ENCODE data around the gene LMO4.
A peak's percentile ranks its signal among the peaks of the same experiment; 100 is the strongest.

LMO4 gene

GRCh38 chr1:87299661-87300060 lies 29.0 kb upstream of the LMO4 start:
- Histone ChIP-seq H3K4me1 (ENCODE audit: control insufficient read depth, insufficient read depth, low read length, poor library complexity, severe bottlenecking) (no peaks in the 10 kb centered on the region), H3K27ac (ENCODE audit: insufficient read depth, low read length, poor library complexity, severe bottlenecking) (no peak overlapping the region), H3K36me3 (ENCODE audit: control insufficient read depth, insufficient read depth, low read length) (no peaks in the 10 kb centered on the region), H3K27me3 (replicated peaks; ENCODE audit: control insufficient read depth, insufficient read depth, low read length, poor library complexity, severe bottlenecking) (no peaks in the 10 kb centered on the region), H3K4me3 (ENCODE audit: insufficient read depth, low read depth, low read length, poor library complexity, severe bottlenecking) (no peak overlapping the region), H3K9me3 (ENCODE audit: control insufficient read depth, low read length) (no peaks in the 10 kb centered on the region)
- no peak for DNase-seq

- Histone ChIP-seq H3K27me3 (replicated peaks; ENCODE audit: control insufficient read depth, insufficient read depth, low read length, poor library complexity, severe bottlenecking) (no peaks in the 10 kb centered on the region), H3K27ac (ENCODE audit: insufficient read depth, low read length, poor library complexity, severe bottlenecking) (no peak overlapping the region), H3K4me1 (ENCODE audit: control insufficient read depth, insufficient read depth, low read length, poor library complexity, severe bottlenecking) (no peaks in the 10 kb centered on the region), H3K36me3 (ENCODE audit: control insufficient read depth, insufficient read depth, low read length) (no peaks in the 10 kb centered on the region), H3K9me3 (ENCODE audit: control insufficient read depth, low read length) (no peaks in the 10 kb centered on the region), H3K4me3 (ENCODE audit: insufficient read depth, low read depth, low read length, poor library complexity, severe bottlenecking) (no peak overlapping the region)
- no peak for DNase-seq
Observed at GRCh38 chr1:87300628-87301027, 28.1 kb upstream of the LMO4 start.

- no peaks in the 10 kb centered on the region for H3K27me3 ChIP-seq (replicated peaks; ENCODE audit: control insufficient read depth, insufficient read depth, low read length, poor library complexity, severe bottlenecking)
Observed at GRCh38 chr1:87305151-87305550, 23.5 kb upstream of the LMO4 start.

GRCh38 chr1:87305762-87306161 lies 22.9 kb upstream of the LMO4 start:
- Histone ChIP-seq H3K27me3 (replicated peaks; ENCODE audit: control insufficient read depth, insufficient read depth, low read length, poor library complexity, severe bottlenecking) (no peaks in the 10 kb centered on the region), H3K27ac (ENCODE audit: insufficient read depth, low read length, poor library complexity, severe bottlenecking) (no peak overlapping the region), H3K4me3 (ENCODE audit: insufficient read depth, low read depth, low read length, poor library complexity, severe bottlenecking) (no peak overlapping the region), H3K36me3 (ENCODE audit: control insufficient read depth, insufficient read depth, low read length) (no peaks in the 10 kb centered on the region), H3K9me3 (ENCODE audit: control insufficient read depth, low read length) (no peaks in the 10 kb centered on the region), H3K4me1 (ENCODE audit: control insufficient read depth, insufficient read depth, low read length, poor library complexity, severe bottlenecking) (no peaks in the 10 kb centered on the region)
- DNase-seq, result no peak

More at GRCh38 chr1:87305151-87305550, 23.5 kb upstream of the LMO4 start:
- Histone ChIP-seq H3K9me3 (ENCODE audit: control insufficient read depth, low read length) (no peaks in the 10 kb centered on the region), H3K27ac (ENCODE audit: insufficient read depth, low read length, poor library complexity, severe bottlenecking) (no peak overlapping the region), H3K36me3 (ENCODE audit: control insufficient read depth, insufficient read depth, low read length) (no peaks in the 10 kb centered on the region), H3K4me3 (ENCODE audit: insufficient read depth, low read depth, low read length, poor library complexity, severe bottlenecking) (no peak overlapping the region), H3K4me1 (ENCODE audit: control insufficient read depth, insufficient read depth, low read length, poor library complexity, severe bottlenecking) (no peaks in the 10 kb centered on the region)
- no peak for DNase-seq

DNA sequence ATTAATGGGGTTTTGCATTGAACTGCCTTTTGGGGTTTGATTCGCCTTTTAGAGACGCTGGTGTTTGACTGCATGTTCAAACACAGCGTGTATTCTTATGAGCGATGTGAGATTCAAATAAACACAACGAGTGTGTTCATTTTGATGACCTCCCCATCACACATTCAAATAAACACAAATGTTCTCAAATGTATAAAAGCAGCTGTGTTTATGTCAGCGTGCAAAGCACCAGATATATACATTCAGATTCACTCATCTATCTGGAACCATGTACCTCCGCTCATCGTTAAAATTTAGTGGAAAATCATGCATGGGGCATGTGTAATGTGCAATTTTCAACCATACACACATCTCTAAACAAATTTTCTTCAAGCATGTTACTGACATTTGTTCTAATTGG lies 21.4 kb upstream of the LMO4 start:
- H3K9me3 ChIP-seq (ENCODE audit: control insufficient read depth, low read length), result no peaks in the 10 kb centered on the region
- no peak overlapping the region for H3K4me3 ChIP-seq (ENCODE audit: insufficient read depth, low read depth, low read length, poor library complexity, severe bottlenecking)
- H3K36me3 ChIP-seq (ENCODE audit: control insufficient read depth, insufficient read depth, low read length), result no peaks in the 10 kb centered on the region
- no peaks in the 10 kb centered on the region for H3K27me3 ChIP-seq (replicated peaks; ENCODE audit: control insufficient read depth, insufficient read depth, low read length, poor library complexity, severe bottlenecking)
- H3K4me1 ChIP-seq (ENCODE audit: control insufficient read depth, insufficient read depth, low read length, poor library complexity, severe bottlenecking), result no peaks in the 10 kb centered on the region
- DNase-seq, result no peak
- H3K27ac ChIP-seq (ENCODE audit: insufficient read depth, low read length, poor library complexity, severe bottlenecking), result no peak overlapping the region

- no peak for DNase-seq
- H3K27me3 ChIP-seq (replicated peaks; ENCODE audit: control insufficient read depth, insufficient read depth, low read length, poor library complexity, severe bottlenecking), result no peaks in the 10 kb centered on the region
- H3K9me3 ChIP-seq (ENCODE audit: control insufficient read depth, low read length), result no peaks in the 10 kb centered on the region
- H3K4me1 ChIP-seq (ENCODE audit: control insufficient read depth, insufficient read depth, low read length, poor library complexity, severe bottlenecking), result no peaks in the 10 kb centered on the region
- no peaks in the 10 kb centered on the region for H3K36me3 ChIP-seq (ENCODE audit: control insufficient read depth, insufficient read depth, low read length)
- H3K27ac ChIP-seq (ENCODE audit: insufficient read depth, low read length, poor library complexity, severe bottlenecking), result no peak overlapping the region
- H3K4me3 ChIP-seq (ENCODE audit: insufficient read depth, low read depth, low read length, poor library complexity, severe bottlenecking), result no peak overlapping the region
Observed at GRCh38 chr1:87307931-87308330, 20.7 kb upstream of the LMO4 start.

GRCh38 chr1:87314091-87314490 lies 14.6 kb upstream of the LMO4 start:
- no peak for DNase-seq
- Histone ChIP-seq H3K4me3 (ENCODE audit: insufficient read depth, low read depth, low read length, poor library complexity, severe bottlenecking) (no peak overlapping the region), H3K36me3 (ENCODE audit: control insufficient read depth, insufficient read depth, low read length) (no peaks in the 10 kb centered on the region), H3K27ac (ENCODE audit: insufficient read depth, low read length, poor library complexity, severe bottlenecking) (no peak overlapping the region), H3K27me3 (replicated peaks; ENCODE audit: control insufficient read depth, insufficient read depth, low read length, poor library complexity, severe bottlenecking) (no peaks in the 10 kb centered on the region), H3K4me1 (ENCODE audit: control insufficient read depth, insufficient read depth, low read length, poor library complexity, severe bottlenecking) (no peaks in the 10 kb centered on the region), H3K9me3 (ENCODE audit: control insufficient read depth, low read length) (no peaks in the 10 kb centered on the region)

- DNase-seq, result no peak
- no peaks in the 10 kb centered on the region for H3K4me1 ChIP-seq (ENCODE audit: control insufficient read depth, insufficient read depth, low read length, poor library complexity, severe bottlenecking)
- H3K4me3 ChIP-seq (ENCODE audit: insufficient read depth, low read depth, low read length, poor library complexity, severe bottlenecking), result no peak overlapping the region
- no peaks in the 10 kb centered on the region for H3K9me3 ChIP-seq (ENCODE audit: control insufficient read depth, low read length)
- H3K27ac ChIP-seq (ENCODE audit: insufficient read depth, low read length, poor library complexity, severe bottlenecking), result no peak overlapping the region
- H3K36me3 ChIP-seq (ENCODE audit: control insufficient read depth, insufficient read depth, low read length), result no peaks in the 10 kb centered on the region
- no peaks in the 10 kb centered on the region for H3K27me3 ChIP-seq (replicated peaks; ENCODE audit: control insufficient read depth, insufficient read depth, low read length, poor library complexity, severe bottlenecking)
Observed at GRCh38 chr1:87318056-87318650, 10.5 kb upstream of the LMO4 start.

DNA sequence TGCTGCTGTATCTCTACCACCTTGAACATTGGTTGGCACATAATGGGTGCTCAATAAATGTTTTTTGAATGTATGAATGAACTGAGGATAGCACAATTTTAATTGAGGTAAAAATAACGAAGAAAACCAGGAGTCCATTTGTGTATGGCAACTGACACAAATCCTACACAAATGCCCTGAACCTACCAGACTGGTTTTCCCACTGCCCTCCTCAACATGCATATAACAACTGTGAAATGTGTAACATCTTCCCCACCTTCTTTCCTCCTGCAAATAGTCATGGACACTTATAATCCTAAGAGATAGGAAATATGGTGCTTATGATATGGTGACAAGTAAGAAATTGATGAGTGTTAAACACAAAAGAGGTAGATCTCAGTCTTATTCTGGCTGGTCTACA lies 9.9 kb upstream of the LMO4 start:
- Histone ChIP-seq H3K27me3 (replicated peaks; ENCODE audit: control insufficient read depth, insufficient read depth, low read length, poor library complexity, severe bottlenecking) (no peaks in the 10 kb centered on the region), H3K4me3 (ENCODE audit: insufficient read depth, low read depth, low read length, poor library complexity, severe bottlenecking) (no peak overlapping the region), H3K27ac (ENCODE audit: insufficient read depth, low read length, poor library complexity, severe bottlenecking) (no peak overlapping the region), H3K9me3 (ENCODE audit: control insufficient read depth, low read length) (no peaks in the 10 kb centered on the region), H3K36me3 (ENCODE audit: control insufficient read depth, insufficient read depth, low read length) (no peaks in the 10 kb centered on the region), H3K4me1 (ENCODE audit: control insufficient read depth, insufficient read depth, low read length, poor library complexity, severe bottlenecking) (no peaks in the 10 kb centered on the region)
- DNase-seq, result no peak

- Histone ChIP-seq H3K27me3 (replicated peaks; ENCODE audit: control insufficient read depth, insufficient read depth, low read length, poor library complexity, severe bottlenecking) (no peaks in the 10 kb centered on the region), H3K4me3 (ENCODE audit: insufficient read depth, low read depth, low read length, poor library complexity, severe bottlenecking) (no peak overlapping the region), H3K4me1 (ENCODE audit: control insufficient read depth, insufficient read depth, low read length, poor library complexity, severe bottlenecking) (no peaks in the 10 kb centered on the region), H3K36me3 (ENCODE audit: control insufficient read depth, insufficient read depth, low read length) (no peaks in the 10 kb centered on the region), H3K27ac (ENCODE audit: insufficient read depth, low read length, poor library complexity, severe bottlenecking) (no peak overlapping the region), H3K9me3 (ENCODE audit: control insufficient read depth, low read length) (no peaks in the 10 kb centered on the region)
- peak in 1 of 3 donors; percentile 36 for DNase-seq
Observed at GRCh38 chr1:87325982-87326738, 2.5 kb upstream of the LMO4 start.

All from effector memory CD4-positive, alpha-beta T cell (primary cell).